BLaER1 treated with 17β-estradiol and CSF1 and Interleukin-3, amounts not matched to agents 10 nM and 100 nM (cell line): ENCODE measurements around the gene PSMB2.
A peak's percentile ranks its signal among the peaks of the same experiment; 100 is the strongest.
"Not testable (repeated sequence)": the region's sequence is repeated elsewhere in the genome, so short reads cannot be mapped to it uniquely, and the experiment has no call there.

Source experiments
- H3K27ac ChIP-seq, 11 experiments: shearing (Covaris generic); formaldehyde crosslinking; 2 replicates each; pipeline ENCODE4 v1.8.1; 2022
- H3K27me3 ChIP-seq, 11 experiments: shearing (Covaris generic); formaldehyde crosslinking; 2 replicates each; pipeline ENCODE4 v1.8.1; 2022
- H3K36me3 ChIP-seq, 11 experiments: shearing (Covaris generic); formaldehyde crosslinking; 2 replicates each; pipeline ENCODE4 v1.8.1; 2022
- H3K4me1 ChIP-seq, 10 experiments: shearing (Covaris generic); formaldehyde crosslinking; 2 replicates each; pipeline ENCODE4 v1.8.1; 2022
- H3K4me2 ChIP-seq, 11 experiments: shearing (Covaris generic); formaldehyde crosslinking; 2 replicates each; pipeline ENCODE4 v1.8.1; 2022
- H3K4me3 ChIP-seq, 10 experiments: shearing (Covaris generic); formaldehyde crosslinking; 2 replicates each; pipeline ENCODE4 v1.8.1; 2022
- H3K9ac ChIP-seq, 11 experiments: shearing (Covaris generic); formaldehyde crosslinking; 2 replicates each; pipeline ENCODE4 v1.8.1; 2022
- H3K9me3 ChIP-seq, 11 experiments: shearing (Covaris generic); formaldehyde crosslinking; replicated peaks in 1 of 11; 2 replicates each; pipeline ENCODE4 v1.8.1; 2022
- H4K20me1 ChIP-seq, 11 experiments: shearing (Covaris generic); formaldehyde crosslinking; 2 replicates each; pipeline ENCODE4 v1.8.1; 2022
- Cebpa-rat ChIP-seq, 11 experiments: shearing (Covaris generic); IDR thresholded peaks; 2 replicates each; pipeline ENCODE4 v1.8.1; 2022

The PSMB2 gene

GRCh38 chr1:35641233-35641866, at the start of gene PSMB2:
TSS of gene PSMB2 (minus strand) at chr1:35641526. CDS start at chr1:35641432, 94 bp downstream.
- Histone ChIP-seq H4K20me1 (peaks cover 5 to 45% (median 23%) of the 10 kb centered on the region in 11 experiments; a peak in 15 of 22 replicates), H3K4me2 (peak within 1 kb of the TSS; percentile 86 to 97 (median 94)), H3K36me3 (peaks cover 0 to 15% (median 3%) of the 10 kb centered on the region in 11 experiments; a peak in 15 of 22 replicates), H3K27me3 (peaks cover 0 to 10% (median 0%) of the 10 kb centered on the region in 11 experiments; a peak in 6 of 22 replicates), H3K4me3 (peak within 1 kb of the TSS; percentile 78 to 98 (median 89)), H3K27ac (peak within 1 kb of the TSS; percentile 54 to 97 (median 89)), H3K9me3 (no peaks in the 10 kb centered on the region; a peak in 3 of 22 replicates), H3K9ac (peak within 1 kb of the TSS; percentile 87 to 99 (median 92)), H3K4me1 (peaks cover 32 to 53% (median 47%) of the 10 kb centered on the region in 10 experiments)
- TF ChIP-seq Cebpa-rat (IDR thresholded peaks at IDR 0.05): no peak

GRCh38 chr1:35691080-35691479, 49.8 kb upstream of the PSMB2 start:
- Histone ChIP-seq H3K27me3 (no peaks in the 10 kb centered on the region), H3K4me2 (peak overlapping the region in 7 of 11 experiments; percentile 5 to 53 (median 42); a peak in 12 of 22 replicates), H3K9me3 (no peaks in the 10 kb centered on the region), H3K9ac (no peak overlapping the region), H4K20me1 (no peaks in the 10 kb centered on the region), H3K4me3 (no peak overlapping the region), H3K27ac (no peak overlapping the region), H3K36me3 (no peaks in the 10 kb centered on the region), H3K4me1 (peaks cover 0 to 9% (median 6%) of the 10 kb centered on the region in 10 experiments; a peak in 9 of 20 replicates)
- TF ChIP-seq Cebpa-rat (IDR thresholded peaks at IDR 0.05): no peak

GRCh38 chr1:35690103-35690502, 48.8 kb upstream of the PSMB2 start:
- H3K27ac ChIP-seq, H3K36me3 ChIP-seq, H3K9ac ChIP-seq, H3K4me2 ChIP-seq, H3K9me3 ChIP-seq, H4K20me1 ChIP-seq, H3K4me1 ChIP-seq, H3K27me3 ChIP-seq, H3K4me3 ChIP-seq: not testable (repeated sequence)

GRCh38 chr1:35688161-35688560, 46.8 kb upstream of the PSMB2 start:
- Histone ChIP-seq H3K4me3 (no peak overlapping the region), H3K27ac (no peak overlapping the region), H3K27me3 (no peaks in the 10 kb centered on the region), H3K9ac (no peak overlapping the region), H3K36me3 (no peaks in the 10 kb centered on the region), H3K9me3 (no peaks in the 10 kb centered on the region), H3K4me1 (peaks cover 0 to 9% (median 6%) of the 10 kb centered on the region in 10 experiments; a peak in 9 of 20 replicates), H4K20me1 (no peaks in the 10 kb centered on the region), H3K4me2 (no peak overlapping the region)
- TF ChIP-seq Cebpa-rat (IDR thresholded peaks at IDR 0.05): no peak

GRCh38 chr1:35683012-35683411, 41.7 kb upstream of the PSMB2 start:
- no peak for TF ChIP-seq Cebpa-rat (IDR thresholded peaks at IDR 0.05)

GRCh38 chr1:35680271-35680670, 38.9 kb upstream of the PSMB2 start:
- no peak for TF ChIP-seq Cebpa-rat (IDR thresholded peaks at IDR 0.05)
- no peaks in the 10 kb centered on the region for H4K20me1 ChIP-seq

More at GRCh38 chr1:35683012-35683411, 41.7 kb upstream of the PSMB2 start:
- no peaks in the 10 kb centered on the region for H3K27me3 ChIP-seq
- H3K4me2 ChIP-seq: no peak overlapping the region
- H3K4me1 ChIP-seq: no peaks in the 10 kb centered on the region
- no peak overlapping the region for H3K27ac ChIP-seq
- H3K36me3 ChIP-seq: no peaks in the 10 kb centered on the region
- H3K9ac ChIP-seq: no peak overlapping the region
- no peaks in the 10 kb centered on the region for H4K20me1 ChIP-seq
- H3K9me3 ChIP-seq: no peaks in the 10 kb centered on the region
- no peak overlapping the region for H3K4me3 ChIP-seq

GRCh38 chr1:35675773-35676172, 34.4 kb upstream of the PSMB2 start:
- no peak overlapping the region for H3K27ac ChIP-seq
- H3K4me2 ChIP-seq: peak overlapping the region in 2 of 11 experiments; percentile 11 to 23; a peak in 1 of 22 replicates
- no peak for TF ChIP-seq Cebpa-rat (IDR thresholded peaks at IDR 0.05)
- no peak overlapping the region for H3K9ac ChIP-seq
- no peaks in the 10 kb centered on the region for H3K27me3 ChIP-seq
- no peak overlapping the region for H3K4me3 ChIP-seq
- H3K4me1 ChIP-seq: peaks cover 0 to 33% (median 13%) of the 10 kb centered on the region in 10 experiments; a peak in 15 of 20 replicates
- no peaks in the 10 kb centered on the region for H3K36me3 ChIP-seq
- H4K20me1 ChIP-seq: no peaks in the 10 kb centered on the region
- H3K9me3 ChIP-seq: no peaks in the 10 kb centered on the region

More at GRCh38 chr1:35680271-35680670, 38.9 kb upstream of the PSMB2 start:
- Histone ChIP-seq H3K9ac (no peak overlapping the region), H3K27me3 (no peaks in the 10 kb centered on the region), H3K4me1 (peaks cover 0 to 7% (median 0%) of the 10 kb centered on the region in 10 experiments; a peak in 4 of 20 replicates), H3K27ac (no peak overlapping the region), H3K4me2 (no peak overlapping the region), H3K9me3 (no peaks in the 10 kb centered on the region), H3K36me3 (no peaks in the 10 kb centered on the region), H3K4me3 (no peak overlapping the region)

GRCh38 chr1:35674111-35674510, 32.8 kb upstream of the PSMB2 start:
- TF ChIP-seq Cebpa-rat (IDR thresholded peaks at IDR 0.05): no peak
- Histone ChIP-seq H3K9ac (no peak overlapping the region), H3K9me3 (no peaks in the 10 kb centered on the region), H4K20me1 (no peaks in the 10 kb centered on the region), H3K4me2 (peak overlapping the region in 1 of 11 experiments; percentile 38; a peak in 2 of 22 replicates), H3K27me3 (no peaks in the 10 kb centered on the region), H3K4me3 (no peak overlapping the region), H3K4me1 (peaks cover 0 to 38% (median 15%) of the 10 kb centered on the region in 10 experiments; a peak in 15 of 20 replicates), H3K27ac (no peak overlapping the region; a peak in 1 of 22 replicates), H3K36me3 (no peaks in the 10 kb centered on the region)

- Histone ChIP-seq H3K4me1 (peaks cover 0 to 38% (median 15%) of the 10 kb centered on the region in 10 experiments; a peak in 15 of 20 replicates), H4K20me1 (no peaks in the 10 kb centered on the region), H3K36me3 (no peaks in the 10 kb centered on the region), H3K9me3 (no peaks in the 10 kb centered on the region), H3K27ac (no peak overlapping the region), H3K27me3 (no peaks in the 10 kb centered on the region), H3K4me3 (no peak overlapping the region), H3K9ac (no peak overlapping the region), H3K4me2 (0 out of 22 replicates have a peak overlapping the region, but pooled peaks of 1 of the 11 experiments have one; percentile 60)
- TF ChIP-seq Cebpa-rat (IDR thresholded peaks at IDR 0.05): no peak
These were observed 30.8 kb upstream of the PSMB2 start for GRCh38 chr1:35672116-35672515.
